GM18873 (cell line): ENCODE results near the gene DLG2.

Source experiments
- ATAC-seq: cut with Tn5 transposase; IDR thresholded peaks from one replicate; pipeline ENCODE4 v1.9.1; 2021; ENCODE audit warnings: mild to moderate bottlenecking, moderate library complexity, moderate number of reproducible peaks; ENCODE audit not compliant: unreplicated experiment, low FRiP score

Gene DLG2

DNA sequence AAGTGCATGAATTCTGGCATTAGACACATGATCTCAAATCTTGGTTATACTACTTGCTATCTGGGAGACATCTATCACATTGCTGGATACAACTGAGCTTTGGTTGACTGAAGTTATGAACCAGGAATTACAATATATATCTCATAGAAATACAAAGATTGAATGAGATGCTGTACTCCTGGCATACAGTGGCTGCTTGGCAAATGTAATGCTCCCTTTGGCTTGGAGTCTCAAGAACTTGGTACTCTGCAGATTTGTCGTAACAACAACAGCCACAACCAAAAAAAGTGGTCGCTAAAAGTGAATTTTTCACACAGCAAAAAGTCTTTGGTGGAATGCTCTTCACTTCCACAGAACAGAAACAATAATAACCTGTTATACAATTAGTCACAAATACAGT is 1082.6 kb downstream of the DLG2 start:
- no peak for ATAC-seq

DNA sequence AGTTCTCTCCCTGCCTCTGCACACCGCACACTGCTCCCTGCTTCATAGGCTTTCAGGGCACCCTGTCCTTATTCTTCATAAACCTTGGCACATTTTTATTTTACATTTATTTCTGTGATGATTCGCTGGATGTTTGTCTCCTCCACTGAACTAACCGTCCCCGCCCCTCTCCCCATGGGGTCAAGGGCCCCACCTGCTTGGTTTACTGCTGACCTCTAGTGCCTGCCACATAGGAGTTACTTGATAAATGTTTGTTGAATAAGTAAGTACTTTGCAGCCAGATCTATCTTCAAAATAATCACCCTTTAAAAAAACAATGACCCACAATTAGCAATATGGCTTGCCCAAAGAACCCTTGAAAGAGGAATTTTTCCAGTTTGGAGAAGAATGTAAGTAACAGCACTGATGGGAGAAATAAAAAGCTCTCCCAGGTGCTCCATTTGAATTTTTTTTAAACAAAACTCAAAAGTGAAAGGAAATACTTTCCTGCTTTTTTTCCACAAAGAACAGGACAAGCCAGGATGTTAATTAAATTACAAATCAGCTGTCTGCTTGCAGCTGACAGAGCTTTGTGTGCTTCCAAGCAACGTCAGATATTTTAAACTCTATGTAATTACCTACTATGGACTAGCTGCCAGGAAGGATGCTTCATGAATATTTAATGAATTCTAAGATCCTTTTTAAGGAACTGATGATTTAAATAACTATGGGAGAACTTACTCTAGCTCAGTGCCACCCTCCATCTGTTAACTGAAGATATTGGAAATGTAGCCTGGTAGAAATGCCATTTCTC is 1083.6 kb downstream of the DLG2 start:
- ATAC-seq = no peak

DNA sequence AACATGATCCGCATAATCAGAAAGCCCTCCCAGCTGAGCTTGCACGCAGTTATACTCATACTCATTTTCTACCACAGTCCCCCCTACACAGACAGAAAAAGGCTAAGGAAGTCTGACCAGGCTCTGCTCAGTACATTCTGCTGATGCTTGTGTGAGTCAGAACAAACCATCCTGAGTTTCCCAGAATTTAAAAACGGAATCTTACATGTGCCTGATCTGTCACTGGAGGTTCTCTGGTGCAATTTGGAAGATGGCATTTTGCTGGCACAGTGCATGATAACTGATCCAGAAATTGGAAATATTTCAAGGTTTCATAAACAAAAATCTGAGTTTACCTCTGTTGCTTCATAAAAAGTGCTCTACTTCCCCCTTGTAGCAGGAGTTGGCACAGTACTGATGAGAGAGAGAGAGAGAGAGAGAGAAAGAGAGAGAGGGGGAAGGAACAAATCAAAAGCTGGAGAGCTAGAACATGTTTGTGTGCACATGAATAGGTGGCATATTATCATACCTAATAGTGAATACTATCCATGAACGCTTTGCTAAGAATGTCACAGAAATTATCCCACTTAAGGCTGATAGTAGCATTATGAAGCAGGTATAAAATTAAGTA is 1085.3 kb downstream of the DLG2 start:
- no peak for ATAC-seq

DNA sequence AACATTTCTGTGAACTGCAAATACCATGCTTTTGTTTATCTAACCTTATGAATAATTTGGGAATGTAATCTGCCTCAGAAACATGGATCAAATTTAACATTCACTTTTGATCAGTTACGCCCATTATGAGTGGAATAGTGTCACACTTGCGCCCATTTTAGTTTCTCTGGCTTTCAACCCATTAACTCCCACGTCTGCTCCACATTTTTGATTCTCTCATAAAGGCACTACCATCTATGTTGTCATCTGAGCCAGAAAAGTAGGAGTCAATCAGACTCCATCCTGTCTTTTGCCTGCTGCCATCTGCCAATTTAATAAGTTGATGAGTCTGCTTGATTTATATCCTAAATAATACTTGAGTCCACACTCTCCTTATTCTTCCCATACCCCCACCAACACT is 1090.7 kb downstream of the DLG2 start:
- ATAC-seq = no peak

DNA sequence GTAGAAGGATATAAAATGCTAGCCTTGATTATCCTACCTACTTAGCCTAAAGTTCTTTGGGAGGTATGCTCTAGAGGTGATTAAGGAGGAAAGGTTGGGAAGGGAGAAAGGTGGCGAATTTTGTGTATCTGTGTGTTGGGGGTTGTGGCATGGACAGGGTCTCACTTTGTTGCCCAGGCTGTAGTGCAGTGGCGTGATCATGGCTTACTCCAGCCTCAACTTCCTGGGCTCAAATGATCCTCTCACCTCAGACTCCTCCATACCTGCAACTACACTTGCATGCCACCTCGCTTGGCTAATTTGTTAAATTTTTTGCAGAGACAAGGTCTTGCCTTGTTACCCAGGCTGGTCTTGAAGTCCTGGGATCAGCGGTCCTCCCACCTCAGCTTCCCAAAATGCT is 1094.8 kb downstream of the DLG2 start:
- no peak for ATAC-seq

DNA sequence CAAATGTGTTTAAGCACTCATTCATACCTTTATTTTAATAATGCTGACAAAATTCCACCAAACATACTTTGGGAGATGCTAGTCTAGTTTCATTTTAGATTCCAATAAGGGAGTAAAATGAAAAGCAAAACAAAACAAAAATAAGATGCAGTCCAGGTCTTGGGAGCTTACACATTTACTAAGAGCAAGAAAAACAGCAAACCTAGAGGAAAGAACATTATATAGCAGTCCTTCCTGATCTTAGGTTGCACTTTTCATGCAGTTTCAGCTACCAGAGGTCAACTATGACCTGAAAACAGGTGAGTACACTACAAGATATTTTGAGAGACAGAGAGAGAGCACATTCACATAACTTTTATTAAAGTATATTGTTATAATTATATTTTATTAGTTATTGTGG is 1100.9 kb downstream of the DLG2 start:
- no peak for ATAC-seq

DNA sequence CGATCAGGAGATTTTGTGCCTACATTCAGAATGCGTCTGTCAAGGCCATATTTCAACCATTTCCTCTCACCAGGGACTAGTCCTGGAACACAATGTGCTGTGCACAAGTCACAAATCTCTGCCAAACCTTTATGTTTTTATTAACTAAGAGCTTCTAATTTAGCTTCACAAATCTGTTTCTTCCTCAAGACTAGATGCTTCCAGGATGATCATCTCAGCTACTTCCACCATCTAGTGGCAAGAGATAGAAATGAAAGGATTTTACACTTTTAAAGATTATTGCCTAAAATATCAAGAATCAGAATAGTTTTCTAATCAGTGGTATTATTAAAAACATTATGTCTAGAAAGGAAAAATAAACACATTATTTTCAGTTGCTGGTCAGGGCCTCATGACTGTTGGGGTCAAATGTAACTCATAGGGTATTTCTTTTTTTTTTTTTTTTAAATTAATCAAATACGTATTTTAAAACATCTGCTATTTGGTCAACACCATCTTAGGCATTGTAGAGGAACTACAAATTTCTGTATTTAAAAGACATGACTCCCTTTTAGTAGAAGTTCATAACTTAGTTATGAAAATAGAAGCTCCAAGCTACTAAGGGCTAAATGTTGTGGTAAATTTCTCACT is 1102.6 kb downstream of the DLG2 start:
- ATAC-seq = no peak

DNA sequence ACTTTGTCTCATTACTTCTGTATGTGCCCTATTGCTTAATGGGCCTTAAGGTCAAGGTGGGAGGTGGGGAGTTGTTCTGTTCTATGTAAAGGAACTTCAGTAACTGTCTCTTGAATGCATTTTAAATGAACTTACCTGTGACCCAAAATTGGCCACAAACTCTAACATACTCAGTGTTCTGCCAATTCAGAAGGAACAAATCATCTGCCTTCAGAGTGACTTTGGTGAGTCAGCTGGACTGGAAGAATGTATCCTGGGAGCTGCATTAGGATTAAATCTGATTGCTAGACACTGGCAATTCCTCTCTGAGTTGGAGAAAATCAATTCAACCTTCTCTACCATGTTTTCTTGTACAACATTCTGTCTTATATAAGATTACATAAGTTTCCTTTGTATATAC is 1104.8 kb downstream of the DLG2 start:
- ATAC-seq = no peak

DNA sequence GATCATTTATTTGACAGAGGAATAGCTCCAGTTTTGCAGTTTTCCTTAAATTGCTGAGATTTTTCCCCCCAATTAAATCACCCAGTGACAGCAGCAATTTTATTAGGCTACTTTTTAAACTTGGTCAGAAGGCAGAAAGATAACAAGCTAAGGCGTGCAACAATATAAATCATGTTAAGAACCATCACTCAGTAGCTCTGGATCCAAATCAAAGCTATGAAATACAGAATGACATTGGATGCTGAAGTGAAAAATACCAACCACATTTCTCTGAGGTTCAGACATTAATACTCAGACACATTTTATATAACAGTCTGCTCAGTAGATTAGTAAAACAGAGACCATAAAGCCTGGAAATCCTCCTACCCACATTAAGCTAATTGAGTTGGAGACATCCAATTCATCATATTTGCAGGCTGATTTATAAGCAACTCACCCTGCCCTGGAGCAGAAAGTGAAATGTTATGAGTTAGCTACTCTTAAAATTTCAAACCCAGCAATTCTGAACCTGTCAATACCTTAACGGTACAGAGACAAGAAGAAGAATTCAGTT is 1108.4 kb downstream of the DLG2 start:
- no peak for ATAC-seq

DNA sequence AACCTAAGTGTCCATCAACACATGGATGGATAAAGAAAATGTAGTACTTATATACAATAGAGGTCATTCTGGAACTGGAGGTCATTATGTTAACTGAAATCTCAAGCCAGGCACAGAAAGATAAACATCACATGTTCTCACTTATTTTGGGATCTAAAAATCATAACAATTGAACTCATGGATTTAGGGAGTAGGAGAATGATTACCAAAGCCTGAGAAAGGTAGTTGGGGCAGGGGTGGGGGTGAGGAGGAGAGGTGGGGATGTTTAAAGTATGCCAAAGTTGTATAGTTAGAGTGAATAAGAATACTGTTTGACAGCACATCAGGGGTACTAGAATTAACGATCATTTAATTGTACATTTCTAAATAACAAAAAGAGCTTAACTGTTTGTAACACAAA is 1112.7 kb downstream of the DLG2 start:
- no peak for ATAC-seq

DNA sequence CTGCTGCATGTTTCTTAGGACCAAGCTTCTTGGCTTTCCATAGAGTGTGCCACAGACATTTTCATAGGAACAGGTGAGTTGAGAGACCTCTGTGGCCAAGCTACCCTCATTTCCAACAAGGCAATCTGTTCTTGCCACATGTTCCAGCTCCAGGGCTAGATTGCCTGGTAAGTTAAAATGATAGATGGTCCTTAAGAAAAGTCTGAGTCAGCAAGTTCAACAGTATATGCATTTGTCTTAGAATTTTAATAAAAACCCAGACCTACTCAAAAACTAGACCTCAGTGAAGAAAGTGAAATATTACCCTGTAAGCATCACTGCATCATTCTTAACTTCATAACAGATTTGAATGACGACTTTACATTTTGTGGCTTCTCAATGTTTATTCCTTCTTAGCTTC is 1123.6 kb downstream of the DLG2 start:
- ATAC-seq = no peak

DNA sequence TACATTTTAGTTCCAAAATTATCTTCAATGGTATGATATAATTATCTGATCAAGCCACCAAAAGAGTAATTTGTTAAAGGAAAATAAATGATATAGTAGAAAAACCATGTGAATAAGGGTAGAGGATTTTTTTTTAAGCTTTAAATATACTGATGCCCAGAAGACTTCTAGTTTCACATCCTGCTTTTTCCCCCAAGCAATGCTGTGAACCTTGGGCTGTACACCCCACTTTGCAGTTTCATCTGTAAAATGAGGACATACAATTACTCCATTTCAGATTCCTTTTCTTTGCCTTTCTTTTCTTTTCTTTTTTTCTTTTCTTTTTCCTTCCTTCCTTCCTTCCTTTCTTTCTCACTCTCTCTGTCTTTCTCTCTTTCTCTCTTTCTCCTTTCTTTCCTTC is 1125.4 kb downstream of the DLG2 start:
- no peak for ATAC-seq

DNA sequence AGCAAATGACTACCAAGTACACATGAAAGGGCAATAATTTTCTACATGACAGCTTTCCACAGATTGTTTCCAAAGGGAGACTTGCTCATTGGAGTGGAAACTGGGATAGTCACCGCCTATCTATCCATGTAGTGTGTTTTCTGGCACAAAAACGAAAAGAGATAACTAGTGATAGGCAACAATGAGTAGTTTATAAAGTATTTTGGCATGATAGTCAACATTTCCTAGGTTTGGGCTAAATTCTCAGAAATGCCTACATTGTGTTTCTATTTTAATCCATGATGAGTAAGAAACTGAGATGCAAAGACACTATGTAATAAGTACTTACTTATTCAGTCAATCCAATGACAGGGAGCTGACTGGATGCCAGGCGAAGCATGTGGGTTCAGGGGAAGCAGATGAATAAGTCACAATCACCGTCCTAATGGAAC is 1129.1 kb downstream of the DLG2 start:
- ATAC-seq = no peak

DNA sequence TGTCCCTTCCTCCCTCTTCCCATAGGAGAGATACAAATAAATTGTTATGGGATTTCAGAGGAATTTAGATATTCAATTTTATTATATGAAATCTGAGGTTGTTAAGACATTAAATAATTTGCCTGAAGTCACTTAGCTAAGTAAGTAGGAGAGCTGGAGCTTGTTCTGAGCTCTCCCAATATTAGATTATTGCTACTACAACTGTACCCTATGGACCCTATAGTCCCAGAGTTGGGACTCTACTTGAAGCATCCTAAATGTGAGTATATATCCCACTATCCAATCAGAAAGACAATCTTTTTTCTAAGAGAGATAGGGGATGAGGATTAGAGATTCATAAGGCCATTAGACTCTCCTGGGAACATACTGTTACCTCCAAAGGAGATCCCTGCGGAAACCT is 1130.0 kb downstream of the DLG2 start:
- ATAC-seq = no peak

DNA sequence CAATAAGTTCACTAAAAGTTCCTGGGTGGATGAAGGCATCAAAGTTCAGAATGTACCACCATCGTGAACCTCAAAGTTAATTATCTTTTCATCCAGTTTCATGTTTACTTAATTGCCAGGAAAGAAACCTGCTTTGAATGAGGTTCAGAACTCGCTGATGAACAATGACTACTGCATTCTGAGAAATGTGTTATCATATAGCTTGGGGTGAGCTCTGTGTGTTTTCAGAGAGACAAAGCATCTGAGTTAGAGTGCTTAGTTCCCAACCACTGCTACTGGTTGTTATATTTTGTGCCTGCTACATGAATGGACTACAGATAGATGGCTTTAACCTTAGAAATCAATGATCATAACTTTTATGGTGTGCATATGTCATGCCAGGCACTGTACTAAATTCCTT is 1131.0 kb downstream of the DLG2 start:
- no peak for ATAC-seq

DNA sequence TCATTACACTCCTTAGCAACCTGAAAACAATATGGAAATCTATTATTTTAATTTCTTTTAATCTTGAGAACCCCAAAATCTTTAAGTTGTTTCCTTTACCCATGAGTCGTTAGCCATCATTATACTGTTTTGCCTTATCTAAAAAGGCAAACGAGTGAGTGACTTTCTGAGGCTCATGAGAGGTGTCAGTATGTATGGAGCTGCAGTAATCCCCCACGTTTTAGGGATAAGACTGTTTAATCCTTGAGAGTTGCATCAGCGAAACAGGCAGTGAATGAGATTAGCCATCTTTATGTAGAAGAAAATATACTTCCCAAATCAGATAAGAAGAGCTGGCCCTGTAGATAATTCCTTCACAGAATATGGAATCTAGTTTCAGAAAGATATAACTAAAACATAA is 1147.0 kb downstream of the DLG2 start:
- ATAC-seq = no peak

DNA sequence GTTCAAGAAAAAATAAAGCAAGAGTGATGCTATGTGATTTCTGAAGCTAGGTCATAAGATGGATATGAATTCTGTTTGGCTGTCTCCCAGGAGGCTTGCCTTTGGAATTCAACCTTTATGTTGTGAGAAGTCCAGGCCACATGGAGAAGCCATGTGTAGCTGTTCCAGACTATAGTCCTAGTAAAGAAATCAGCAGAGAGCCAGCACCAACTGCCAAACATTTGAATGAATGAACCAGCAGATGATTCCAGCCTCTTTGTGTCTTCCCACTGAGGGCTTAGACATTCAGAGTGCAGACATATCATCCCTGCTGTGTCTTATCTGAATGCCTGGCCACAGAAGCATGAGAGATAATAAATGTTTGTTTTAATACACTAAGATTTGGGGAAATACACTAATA is 1150.6 kb downstream of the DLG2 start:
- ATAC-seq = no peak

DNA sequence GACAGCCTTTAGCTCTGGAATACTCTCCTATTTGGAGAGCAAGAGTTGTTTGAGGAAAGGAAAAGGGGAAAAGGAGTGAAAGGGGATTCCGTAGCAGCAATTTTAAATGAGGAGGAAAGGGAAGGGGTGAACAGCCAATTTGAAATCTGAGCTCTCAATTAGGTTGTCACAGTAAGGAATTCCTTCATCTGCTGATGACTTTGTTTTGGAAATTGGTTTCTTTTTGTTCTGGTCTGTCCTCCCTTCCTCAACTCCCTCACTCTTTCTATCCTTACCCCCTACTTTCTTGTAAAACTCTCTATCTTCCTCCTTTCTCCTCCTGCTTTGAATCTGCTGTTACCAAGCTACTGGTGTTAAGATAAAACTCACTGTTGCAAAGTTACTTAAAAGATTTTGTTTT is 1155.6 kb downstream of the DLG2 start:
- no peak for ATAC-seq

DNA sequence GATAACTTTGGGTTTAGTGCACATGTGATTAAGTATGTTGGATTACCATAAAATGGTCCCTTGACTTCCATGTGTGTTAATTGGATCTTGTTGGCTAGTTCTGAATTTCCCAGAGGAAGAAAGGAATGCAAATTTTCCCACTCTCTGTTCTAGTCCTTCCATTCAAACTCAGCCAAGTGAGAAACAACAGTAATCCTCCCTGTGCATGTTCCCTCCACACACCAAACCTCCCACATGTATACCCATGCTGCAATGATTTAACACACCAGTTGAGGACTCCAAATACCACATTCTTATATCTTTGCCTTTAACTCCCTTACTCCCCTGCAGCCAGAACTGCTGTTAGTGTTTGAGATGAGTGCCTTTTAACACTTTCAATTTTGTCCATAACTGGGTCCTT is 1158.9 kb downstream of the DLG2 start:
- no peak for ATAC-seq

DNA sequence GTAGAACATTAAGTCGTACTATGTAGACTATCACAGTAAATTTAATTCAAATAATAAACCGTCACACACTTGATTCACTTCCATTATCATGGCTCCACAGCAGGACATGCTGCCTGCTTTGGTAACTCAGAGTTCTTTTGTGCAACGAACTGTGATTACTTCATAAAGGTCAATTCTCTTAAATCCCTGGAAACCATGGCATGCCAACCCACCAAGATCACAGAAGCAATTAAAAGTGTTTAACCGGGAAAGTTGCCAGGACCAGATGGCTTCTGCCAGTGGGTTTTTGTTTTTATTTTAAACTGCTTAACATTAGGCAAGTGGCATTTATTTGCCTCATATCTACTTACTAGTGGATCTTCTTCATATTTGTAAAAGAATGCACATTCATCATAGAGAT is 1162.1 kb downstream of the DLG2 start:
- ATAC-seq = no peak

DNA sequence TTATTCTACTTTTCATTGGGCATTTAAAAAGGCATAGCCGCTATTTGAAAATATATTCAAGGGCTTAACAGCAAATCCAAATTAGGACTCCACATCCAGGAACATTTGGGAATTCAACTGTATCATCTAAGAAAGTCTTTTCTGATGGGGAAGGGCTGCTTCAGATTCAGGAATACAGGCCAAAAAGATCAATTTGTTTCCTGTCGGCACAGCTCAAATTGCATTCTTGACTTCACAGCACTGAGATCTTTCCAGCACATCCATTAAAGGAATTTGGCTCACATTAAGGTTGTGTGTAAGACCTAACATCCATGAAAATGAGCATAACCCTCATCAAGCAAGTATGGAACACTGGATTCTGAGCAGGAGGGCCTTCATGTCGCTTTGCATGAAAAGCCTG is 1171.5 kb downstream of the DLG2 start:
- no peak for ATAC-seq

DNA sequence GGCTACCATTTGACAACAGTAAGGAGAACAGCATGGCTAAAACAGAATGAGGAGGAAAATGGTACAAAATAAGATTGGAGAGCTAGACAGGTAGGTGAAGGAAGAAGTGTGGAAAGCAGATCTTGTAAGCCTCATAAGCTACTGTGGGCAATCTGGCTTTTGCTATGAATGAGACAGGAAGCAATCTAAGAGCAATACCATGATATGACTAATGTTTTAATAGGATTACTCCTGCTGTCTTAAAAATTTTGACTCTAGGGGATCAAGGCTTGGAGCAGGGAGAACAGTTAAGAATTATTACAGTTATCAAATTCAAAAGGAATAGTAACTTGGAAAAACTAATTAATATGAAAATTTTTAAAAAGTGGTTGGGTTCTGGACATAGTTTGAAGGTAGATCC is 1174.9 kb downstream of the DLG2 start:
- no peak for ATAC-seq
